HepG2 (cell line): Measurements from ENCODE around the gene SGIP1. TPM values are rescaled to one million over a fixed set of nuclear protein-coding genes. Genes with fewer than 3 reads are reported as not detected.

Experiments used
- CBX2 ChIP-seq, 2 experiments: fragments of 200-600 bp in 1 of 2; sonication (generic); formaldehyde crosslinking in 1 of 2; IDR thresholded peaks; 2 replicates each; pipeline versions ENCODE4 v1.7.0 to v1.8.1; 2018 to 2022; ENCODE audit warnings: low read depth in 2 of 2, low read length in 1 of 2, mild to moderate bottlenecking in 1 of 2, missing genetic modification reagents in 1 of 2
- CEBPZ ChIP-seq: IDR thresholded peaks from 2 replicates; pipeline ENCODE4 v1.6.1; 2012; ENCODE audit warnings: low read length, improper control_type of control experiment
- FLYWCH1 ChIP-seq: sonication (generic); formaldehyde crosslinking; IDR thresholded peaks from 2 replicates; pipeline ENCODE4 v1.8.1; 2023; ENCODE audit warnings: mild to moderate bottlenecking, missing genetic modification reagents
- NCOR1 ChIP-seq: fragments of 200-600 bp; sonication (generic); IDR thresholded peaks from 2 replicates; pipeline ENCODE4 v1.7.0; 2017; ENCODE audit warnings: antibody characterized with exemption, low read length, borderline replicate concordance
- PAX8 ChIP-seq: sonication (generic); formaldehyde crosslinking; IDR thresholded peaks from 2 replicates; pipeline ENCODE4 v1.8.0; 2022; ENCODE audit warnings: mild to moderate bottlenecking, missing genetic modification reagents, borderline replicate concordance
- TARDBP ChIP-seq: sonication (generic); formaldehyde crosslinking; IDR thresholded peaks from 2 replicates; pipeline ENCODE4 v1.8.0; 2022; ENCODE audit warnings: mild to moderate bottlenecking, missing genetic modification reagents
- TFE3 ChIP-seq: IDR thresholded peaks from 2 replicates; pipeline ENCODE4 v1.6.1; 2016
- ZBED4 ChIP-seq: sonication (generic); formaldehyde crosslinking; IDR thresholded peaks from 2 replicates; pipeline ENCODE4 v1.4.0; 2020; ENCODE audit warnings: missing genetic modification reagents, borderline replicate concordance
- ZNF280B ChIP-seq: sonication (generic); formaldehyde crosslinking; IDR thresholded peaks from 2 replicates; pipeline ENCODE4 v1.5.0; 2020; ENCODE audit warnings: missing genetic modification reagents, mild to moderate bottlenecking, borderline replicate concordance
- ZNF382 ChIP-seq: sonication (generic); formaldehyde crosslinking; IDR thresholded peaks from 2 replicates; pipeline ENCODE4 v1.5.0; 2020; ENCODE audit warnings: missing genetic modification reagents, mild to moderate bottlenecking, borderline replicate concordance
- polyA plus RNA-seq, 8 experiments: library from polyadenylated mRNA; depleted of rRNA in 3 of 8; stranded (reverse) in 7 of 8; unstranded in 1 of 8; fragments of >200 nt; fragmentation: Illumina TruSeq in 4 of 8; extraction: Trizol in 4 of 8; gene quantifications; 2 replicates each; pipeline versions ENCODE4 v1.2.1 to v1.2.3, GENCODE V29; 2011 to 2016; ENCODE audit warnings: low read depth in 4 of 8, missing spikeins in 1 of 8, mixed read lengths in 1 of 8; ENCODE audit not compliant: insufficient read depth in 1 of 8
- total RNA-seq, 5 experiments: library from RNA; depleted of rRNA; stranded (reverse); fragments of >200 nt; fragmentation: Illumina TruSeq; extraction: Trizol; gene quantifications; 2 replicates each; pipeline ENCODE4 v1.2.3, GENCODE V29; 2016; ENCODE audit warnings: low read depth in 1 of 5
- TF ChIP-seq, protein P1 (sequence below): sonication (generic); formaldehyde crosslinking; IDR thresholded peaks from 2 replicates; pipeline ENCODE4 v1.4.0; 2020; ENCODE audit warnings: mild to moderate bottlenecking, missing genetic modification reagents
- TF ChIP-seq, protein P2 (sequence below): sonication (generic); formaldehyde crosslinking; IDR thresholded peaks from 2 replicates; pipeline ENCODE4 v1.8.0; 2022; ENCODE audit warnings: missing genetic modification reagents, mild to moderate bottlenecking, borderline replicate concordance
- TF ChIP-seq, protein P3 (sequence below): sonication (generic); formaldehyde crosslinking; IDR thresholded peaks from 2 replicates; pipeline ENCODE4 v1.4.0; 2020; ENCODE audit warnings: missing genetic modification reagents, borderline replicate concordance

The SGIP1 gene
- total and polyA plus RNA-seq, 2 of the 13 experiments (the other 11 are each of a cell fraction or from before 2014, with no cell fraction given): not detected

DNA sequence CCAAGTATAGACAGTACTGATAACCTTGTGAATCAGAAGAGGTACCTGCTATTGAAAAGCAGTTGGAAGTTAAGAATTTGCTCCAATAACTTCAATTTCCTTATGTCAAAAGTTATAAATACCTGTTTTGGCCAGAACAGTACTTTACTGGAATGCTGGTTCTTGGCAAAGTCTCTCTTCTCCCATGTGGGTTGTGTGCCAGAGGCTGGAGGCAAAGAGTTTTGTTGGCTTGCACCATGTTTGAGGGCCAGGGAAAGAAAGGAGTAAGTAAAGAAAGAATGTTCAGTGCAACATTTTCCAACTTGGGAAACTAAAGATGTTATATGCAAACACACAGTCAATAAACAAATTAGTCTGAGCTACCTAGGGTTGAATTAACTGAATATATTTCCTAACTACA is 151.3 kb downstream of the SGIP1 start (continued):
- TF ChIP-seq CEBPZ (no peak), ZBED4 (CRISPR knock-in tag) (no peak), FLYWCH1 (CRISPR knock-in tag) (no peak), NCOR1 (no peak), PAX8 (CRISPR knock-in tag) (no peak), CBX2 (IDR thresholded peaks at IDR 0.05; ENCODE audit: low read depth, low read length) (no peak), CBX2 (CRISPR knock-in tag; IDR thresholded peaks at IDR 0.05; ENCODE audit: low read depth) (no peak), ZNF280B (CRISPR knock-in tag) (no peak), ZNF382 (CRISPR knock-in tag) (no peak), TFE3 (no peak), TARDBP (CRISPR knock-in tag) (no peak)
- TF ChIP-seq, protein P1, sequence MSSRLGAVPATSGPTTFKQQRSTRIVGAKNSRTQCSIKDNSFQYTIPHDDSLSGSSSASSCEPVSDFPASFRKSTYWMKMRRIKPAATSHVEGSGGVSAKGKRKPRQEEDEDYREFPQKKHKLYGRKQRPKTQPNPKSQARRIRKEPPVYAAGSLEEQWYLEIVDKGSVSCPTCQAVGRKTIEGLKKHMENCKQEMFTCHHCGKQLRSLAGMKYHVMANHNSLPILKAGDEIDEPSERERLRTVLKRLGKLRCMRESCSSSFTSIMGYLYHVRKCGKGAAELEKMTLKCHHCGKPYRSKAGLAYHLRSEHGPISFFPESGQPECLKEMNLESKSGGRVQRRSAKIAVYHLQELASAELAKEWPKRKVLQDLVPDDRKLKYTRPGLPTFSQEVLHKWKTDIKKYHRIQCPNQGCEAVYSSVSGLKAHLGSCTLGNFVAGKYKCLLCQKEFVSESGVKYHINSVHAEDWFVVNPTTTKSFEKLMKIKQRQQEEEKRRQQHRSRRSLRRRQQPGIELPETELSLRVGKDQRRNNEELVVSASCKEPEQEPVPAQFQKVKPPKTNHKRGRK (CRISPR knock-in tag): no peak
- TF ChIP-seq, protein P2, sequence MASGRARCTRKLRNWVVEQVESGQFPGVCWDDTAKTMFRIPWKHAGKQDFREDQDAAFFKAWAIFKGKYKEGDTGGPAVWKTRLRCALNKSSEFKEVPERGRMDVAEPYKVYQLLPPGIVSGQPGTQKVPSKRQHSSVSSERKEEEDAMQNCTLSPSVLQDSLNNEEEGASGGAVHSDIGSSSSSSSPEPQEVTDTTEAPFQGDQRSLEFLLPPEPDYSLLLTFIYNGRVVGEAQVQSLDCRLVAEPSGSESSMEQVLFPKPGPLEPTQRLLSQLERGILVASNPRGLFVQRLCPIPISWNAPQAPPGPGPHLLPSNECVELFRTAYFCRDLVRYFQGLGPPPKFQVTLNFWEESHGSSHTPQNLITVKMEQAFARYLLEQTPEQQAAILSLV (CRISPR knock-in tag): no peak
- TF ChIP-seq, protein P3, sequence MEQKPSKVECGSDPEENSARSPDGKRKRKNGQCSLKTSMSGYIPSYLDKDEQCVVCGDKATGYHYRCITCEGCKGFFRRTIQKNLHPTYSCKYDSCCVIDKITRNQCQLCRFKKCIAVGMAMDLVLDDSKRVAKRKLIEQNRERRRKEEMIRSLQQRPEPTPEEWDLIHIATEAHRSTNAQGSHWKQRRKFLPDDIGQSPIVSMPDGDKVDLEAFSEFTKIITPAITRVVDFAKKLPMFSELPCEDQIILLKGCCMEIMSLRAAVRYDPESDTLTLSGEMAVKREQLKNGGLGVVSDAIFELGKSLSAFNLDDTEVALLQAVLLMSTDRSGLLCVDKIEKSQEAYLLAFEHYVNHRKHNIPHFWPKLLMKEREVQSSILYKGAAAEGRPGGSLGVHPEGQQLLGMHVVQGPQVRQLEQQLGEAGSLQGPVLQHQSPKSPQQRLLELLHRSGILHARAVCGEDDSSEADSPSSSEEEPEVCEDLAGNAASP (CRISPR knock-in tag): no peak
